Gastroesophageal sphincter (tissue), 3 donors: ENCODE data around the gene ECHDC3.
"Not testable (repeated sequence)": the region's sequence is repeated elsewhere in the genome, so short reads cannot be mapped to it uniquely, and the experiment has no call there.

Source experiments
- EP300 ChIP-seq: sonication (generic); formaldehyde crosslinking; IDR thresholded peaks from one replicate; pipeline ENCODE4 v1.6.1; 2017; ENCODE audit warnings: antibody characterized with exemption, mild to moderate bottlenecking
- POLR2A ChIP-seq, 2 donors: fragments of 450-650 bp; IDR thresholded peaks; one replicate each; pipeline ENCODE4 v1.6.1; 2017; ENCODE audit warnings: antibody characterized with exemption in 2 of 2, mild to moderate bottlenecking in 2 of 2, moderate library complexity in 1 of 2
- POLR2AphosphoS5 ChIP-seq: sonication (generic); formaldehyde crosslinking; IDR thresholded peaks from one replicate; pipeline ENCODE4 v1.6.1; 2017; ENCODE audit warnings: antibody characterized with exemption
- TF ChIP-seq, protein P1 (sequence below), 4 experiments: fragments of 200-600 bp in 2 of 4; fragments of 450-650 bp in 2 of 4; sonication (generic) in 1 of 4; IDR thresholded peaks; one replicate each; pipeline ENCODE4 v1.5.1; 2017 to 2019; ENCODE audit warnings: antibody characterized with exemption in 4 of 4, mild to moderate bottlenecking in 2 of 4, moderate library complexity in 2 of 4

- TF ChIP-seq, protein P1, sequence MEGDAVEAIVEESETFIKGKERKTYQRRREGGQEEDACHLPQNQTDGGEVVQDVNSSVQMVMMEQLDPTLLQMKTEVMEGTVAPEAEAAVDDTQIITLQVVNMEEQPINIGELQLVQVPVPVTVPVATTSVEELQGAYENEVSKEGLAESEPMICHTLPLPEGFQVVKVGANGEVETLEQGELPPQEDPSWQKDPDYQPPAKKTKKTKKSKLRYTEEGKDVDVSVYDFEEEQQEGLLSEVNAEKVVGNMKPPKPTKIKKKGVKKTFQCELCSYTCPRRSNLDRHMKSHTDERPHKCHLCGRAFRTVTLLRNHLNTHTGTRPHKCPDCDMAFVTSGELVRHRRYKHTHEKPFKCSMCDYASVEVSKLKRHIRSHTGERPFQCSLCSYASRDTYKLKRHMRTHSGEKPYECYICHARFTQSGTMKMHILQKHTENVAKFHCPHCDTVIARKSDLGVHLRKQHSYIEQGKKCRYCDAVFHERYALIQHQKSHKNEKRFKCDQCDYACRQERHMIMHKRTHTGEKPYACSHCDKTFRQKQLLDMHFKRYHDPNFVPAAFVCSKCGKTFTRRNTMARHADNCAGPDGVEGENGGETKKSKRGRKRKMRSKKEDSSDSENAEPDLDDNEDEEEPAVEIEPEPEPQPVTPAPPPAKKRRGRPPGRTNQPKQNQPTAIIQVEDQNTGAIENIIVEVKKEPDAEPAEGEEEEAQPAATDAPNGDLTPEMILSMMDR (IDR thresholded peaks at IDR 0.05) = not testable (repeated sequence)
- TF ChIP-seq POLR2AphosphoS5; POLR2A (IDR thresholded peaks at IDR 0.05); EP300: not testable (repeated sequence)
Measured at GRCh38 chr10:11708801-11709200, 33.4 kb upstream of the ECHDC3 start.
